H9 (cell line): ENCODE data around the gene TMEM184A. TPM values are rescaled to one million over a fixed set of nuclear protein-coding genes. Genes with fewer than 3 reads are reported as not detected.
"Not testable (repeated sequence)": the region's sequence is repeated elsewhere in the genome, so short reads cannot be mapped to it uniquely, and the experiment has no call there.

ENCODE experiments used
- DNase-seq: peaks from one replicate; pipeline ENCODE4 v3.0.0-alpha.2; 2017
- H2AFZ ChIP-seq: one replicate; pipeline ENCODE4 v1.6.1; 2013; ENCODE audit warnings: mild to moderate bottlenecking, low read length, control low read depth, moderate library complexity
- H2AK5ac ChIP-seq: 2 replicates; pipeline ENCODE4 v1.6.1; 2013; ENCODE audit warnings: low read length, control low read depth, mixed read lengths; ENCODE audit not compliant: insufficient read length
- H2BK120ac ChIP-seq: one replicate; pipeline ENCODE4 v1.6.1; 2013; ENCODE audit warnings: low read depth, mild to moderate bottlenecking, low read length, control low read depth, inconsistent platforms; ENCODE audit not compliant: poor library complexity, severe bottlenecking
- H2BK12ac ChIP-seq: 2 replicates; pipeline ENCODE4 v1.6.1; 2013; ENCODE audit warnings: low read length, control low read depth, mixed read lengths, low read depth; ENCODE audit not compliant: insufficient read length
- H2BK15ac ChIP-seq: 2 replicates; pipeline ENCODE4 v1.6.1; 2013; ENCODE audit warnings: low read depth, low read length, control low read depth
- H2BK20ac ChIP-seq: one replicate; pipeline ENCODE4 v1.6.1; 2013; ENCODE audit warnings: low read depth, mild to moderate bottlenecking, low read length, control low read depth, inconsistent platforms; ENCODE audit not compliant: poor library complexity, severe bottlenecking
- H2BK5ac ChIP-seq: 2 replicates; pipeline ENCODE4 v1.6.1; 2013; ENCODE audit warnings: low read length, control low read depth, mixed read lengths; ENCODE audit not compliant: insufficient read length
- H3K14ac ChIP-seq: 2 replicates; pipeline ENCODE4 v1.6.1; 2013; ENCODE audit warnings: low read length, control low read depth; ENCODE audit not compliant: insufficient read depth
- H3K18ac ChIP-seq: 2 replicates; pipeline ENCODE4 v1.6.1; 2013; ENCODE audit warnings: low read depth, mild to moderate bottlenecking, mixed read lengths, low read length, control low read depth; ENCODE audit not compliant: insufficient read length
- H3K23ac ChIP-seq: 2 replicates; pipeline ENCODE4 v1.6.1; 2013; ENCODE audit warnings: low read length, control low read depth, mixed read lengths, low read depth; ENCODE audit not compliant: insufficient read length
- H3K23me2 ChIP-seq: 2 replicates; pipeline ENCODE4 v1.6.1; 2013; ENCODE audit warnings: low read depth, mild to moderate bottlenecking, mixed read lengths, low read length, control low read depth; ENCODE audit not compliant: insufficient read length, poor library complexity, severe bottlenecking
- H3K27ac ChIP-seq: 2 replicates; pipeline ENCODE4 v1.5.1; 2013; ENCODE audit warnings: low read length, control low read depth, mixed read lengths, low read depth; ENCODE audit not compliant: insufficient read length
- H3K27me3 ChIP-seq: 2 replicates; pipeline ENCODE4 v1.6.1; 2013; ENCODE audit warnings: low read length, control low read depth, inconsistent platforms; ENCODE audit not compliant: insufficient read depth
- H3K4ac ChIP-seq: 2 replicates; pipeline ENCODE4 v1.6.1; 2013; ENCODE audit warnings: low read depth, mild to moderate bottlenecking, control low read depth, inconsistent platforms, low read length, moderate library complexity
- H3K4me1 ChIP-seq: 2 replicates; pipeline ENCODE4 v1.6.1; 2013; ENCODE audit warnings: low read length, control low read depth, inconsistent platforms; ENCODE audit not compliant: insufficient read depth
- H3K4me2 ChIP-seq: 2 replicates; pipeline ENCODE4 v1.6.1; 2013; ENCODE audit warnings: low read length, control low read depth, mixed read lengths; ENCODE audit not compliant: insufficient read length, insufficient read depth
- H3K56ac ChIP-seq: 2 replicates; pipeline ENCODE4 v1.6.1; 2013; ENCODE audit warnings: low read depth, mild to moderate bottlenecking, mixed read lengths, low read length, control low read depth; ENCODE audit not compliant: insufficient read length
- H3K79me1 ChIP-seq: 2 replicates; pipeline ENCODE4 v1.6.1; 2013; ENCODE audit warnings: low read depth, mild to moderate bottlenecking, moderate library complexity, low read length, control low read depth, inconsistent platforms; ENCODE audit not compliant: insufficient read depth, poor library complexity, severe bottlenecking
- H3K79me2 ChIP-seq: 2 replicates; pipeline ENCODE4 v1.6.1; 2013; ENCODE audit warnings: low read length, control low read depth, inconsistent platforms; ENCODE audit not compliant: insufficient read depth
- H3K9ac ChIP-seq: 2 replicates; pipeline ENCODE4 v1.6.1; 2013; ENCODE audit warnings: low read length, control low read depth, mixed read lengths; ENCODE audit not compliant: insufficient read length; ENCODE audit errors: extremely low read depth
- H3K9me3 ChIP-seq: one replicate; pipeline ENCODE4 v1.6.1; 2013; ENCODE audit warnings: low read depth, low read length, inconsistent platforms; ENCODE audit not compliant: control insufficient read depth
- H3T11ph ChIP-seq: one replicate; pipeline ENCODE4 v1.6.1; 2013; ENCODE audit warnings: mild to moderate bottlenecking, low read length, control low read depth, inconsistent platforms
- H4K20me1 ChIP-seq: one replicate; pipeline ENCODE4 v1.6.1; 2013; ENCODE audit not compliant: control insufficient read depth, insufficient read length, insufficient read depth
- H4K5ac ChIP-seq: 2 replicates; pipeline ENCODE4 v1.6.1; 2013; ENCODE audit warnings: low read depth, mild to moderate bottlenecking, mixed read lengths, low read length, control low read depth; ENCODE audit not compliant: insufficient read length
- H4K8ac ChIP-seq: replicated peaks from 2 replicates; pipeline ENCODE4 v1.6.1; 2013; ENCODE audit warnings: low read length, control low read depth, mixed read lengths, low read depth; ENCODE audit not compliant: insufficient read length
- H4K91ac ChIP-seq: 2 replicates; pipeline ENCODE4 v1.6.1; 2013; ENCODE audit warnings: low read depth, mild to moderate bottlenecking, moderate library complexity, mixed read lengths, low read length, control low read depth; ENCODE audit not compliant: insufficient read length
- H3K27ac Mint-ChIP-seq, 3 experiments: 2 replicates in 2 of 3; 3 replicates in 1 of 3; pipeline ENCODE4 v1.8.0; 2020 to 2021; ENCODE audit warnings: mixed read lengths in 3 of 3, mild to moderate bottlenecking in 1 of 3, moderate library complexity in 1 of 3
- H3K27me3 Mint-ChIP-seq: 2 replicates; pipeline ENCODE4 v1.8.0; 2021; ENCODE audit warnings: low read depth, mild to moderate bottlenecking, moderate library complexity, mixed read lengths
- H3K36me3 Mint-ChIP-seq, 3 experiments: 2 replicates in 2 of 3; 3 replicates in 1 of 3; pipeline ENCODE4 v1.8.0; 2020 to 2021; ENCODE audit warnings: low read depth in 3 of 3, mixed read lengths in 3 of 3; ENCODE audit not compliant: insufficient read depth in 1 of 3
- H3K4me1 Mint-ChIP-seq, 2 experiments: 2 replicates each; pipeline ENCODE4 v1.8.0; 2020; ENCODE audit warnings: mixed read lengths in 2 of 2
- H3K4me3 Mint-ChIP-seq, 2 experiments: 2 replicates in 1 of 2; 3 replicates in 1 of 2; pipeline ENCODE4 v1.8.0; 2020 to 2021; ENCODE audit warnings: mild to moderate bottlenecking in 2 of 2, mixed read lengths in 2 of 2, moderate library complexity in 1 of 2
- H3K9me3 Mint-ChIP-seq, 2 experiments: 2 replicates in 1 of 2; 3 replicates in 1 of 2; pipeline ENCODE4 v1.8.0; 2020; ENCODE audit warnings: mild to moderate bottlenecking in 2 of 2, mixed read lengths in 2 of 2, moderate library complexity in 1 of 2
- CTCF ChIP-seq: fragments of 200-600 bp; sonication (generic); conservative IDR thresholded peaks from 3 replicates; pipeline ENCODE4 v1.8.0; 2021; ENCODE audit warnings: antibody characterized with exemption, mild to moderate bottlenecking
- WGBS: extraction: QIAGEN DNeasy Blood & Tissue Kit; methylation state at CpG from one replicate; pipeline ENCODE4 v1.1.7; 2013; ENCODE audit warnings: missing lambda C conversion rate, low lambda C conversion rate, mixed read lengths; ENCODE audit not compliant: insufficient read length; ENCODE audit errors: extremely low coverage; 5-methylcytosine and 5-hydroxymethylcytosine counted together
- total RNA-seq: library from RNA; stranded (reverse); gene quantifications from 2 replicates; pipeline ENCODE4 v1.2.1, GENCODE V29; 2021

The TMEM184A gene
- total RNA-seq, 1 experiment from 2014 or later: 1.3 TPM

GRCh38 chr7:1516586-1517251, 39.3 kb downstream of the TMEM184A start:
- H4K91ac ChIP-seq: no peak overlapping the region
- no peak for TF ChIP-seq CTCF
- H3K27ac ChIP-seq: no peak overlapping the region
- no peak overlapping the region for H2AFZ ChIP-seq
- Mint-ChIP-seq H3K27ac (no peak overlapping the region), H3K4me3 (no peak overlapping the region), H3K9me3 (peaks cover 4 to 11% of the 10 kb centered on the region in 2 experiments; a peak in 3 of 5 replicates), H3K36me3 (no peaks in the 10 kb centered on the region), H3K27me3 (peaks cover 2% of the 10 kb centered on the region), H3K4me1 (peaks cover 3% of the 10 kb centered on the region in 2 experiments; a peak in 3 of 4 replicates)
- DNase-seq: no peak
- H3T11ph ChIP-seq: no peak overlapping the region
- H2BK120ac ChIP-seq: no peak overlapping the region
- no peaks in the 10 kb centered on the region for H4K20me1 ChIP-seq
- H3K56ac ChIP-seq: no peak overlapping the region
- no CpG with 5 or more reads among the region's 18 CpGs for WGBS
- H3K79me2 ChIP-seq: no peaks in the 10 kb centered on the region
- H4K8ac ChIP-seq: no peak overlapping the region
- H3K18ac ChIP-seq: no peak overlapping the region
- no peak overlapping the region for H3K23ac ChIP-seq
- no peak overlapping the region for H2BK15ac ChIP-seq
- no peak overlapping the region for H3K4me2 ChIP-seq
- no peaks in the 10 kb centered on the region for H3K4me1 ChIP-seq
- no peaks in the 10 kb centered on the region for H3K23me2 ChIP-seq
- H2BK20ac ChIP-seq: no peak overlapping the region
- H3K9ac ChIP-seq: no peak overlapping the region
- H3K4ac ChIP-seq: no peak overlapping the region
- H2BK5ac ChIP-seq: no peak overlapping the region
- H3K14ac ChIP-seq: no peak overlapping the region
- no peaks in the 10 kb centered on the region for H3K9me3 ChIP-seq
- no peaks in the 10 kb centered on the region for H3K79me1 ChIP-seq
- no peaks in the 10 kb centered on the region for H3K27me3 ChIP-seq
- no peak overlapping the region for H2AK5ac ChIP-seq
- no peak overlapping the region for H4K5ac ChIP-seq
- no peak overlapping the region for H2BK12ac ChIP-seq

GRCh38 chr7:1515509-1515967, 40.5 kb downstream of the TMEM184A start:
- not testable (repeated sequence) for H3K4me1 ChIP-seq, H4K91ac ChIP-seq, H2BK5ac ChIP-seq, H3T11ph ChIP-seq, H2BK12ac ChIP-seq, H3K27me3 ChIP-seq, DNase-seq, H3K27ac ChIP-seq, H4K8ac ChIP-seq, H2AFZ ChIP-seq, H3K4me1 Mint-ChIP-seq, H3K14ac ChIP-seq, H4K20me1 ChIP-seq, H2BK15ac ChIP-seq, H3K27me3 Mint-ChIP-seq, H3K4ac ChIP-seq, H3K79me1 ChIP-seq, H2BK20ac ChIP-seq, H3K4me3 Mint-ChIP-seq, H2BK120ac ChIP-seq, H3K23me2 ChIP-seq, H2AK5ac ChIP-seq, H3K79me2 ChIP-seq, H3K56ac ChIP-seq, H3K9me3 ChIP-seq, H4K5ac ChIP-seq, H3K23ac ChIP-seq, H3K36me3 Mint-ChIP-seq, H3K4me2 ChIP-seq, H3K9ac ChIP-seq
- WGBS: no CpG with 5 or more reads among the region's 17 CpGs
- H3K18ac ChIP-seq: peak overlapping the region; percentile 37
- peak overlapping the region in 2 of 3 experiments; percentile 69 to 82; a peak in 3 of 7 replicates for H3K27ac Mint-ChIP-seq
- H3K9me3 Mint-ChIP-seq: peaks cover 4 to 11% of the 10 kb centered on the region in 2 experiments; a peak in 3 of 5 replicates
